ENCODE measurements around the gene GPR52.

GPR52 gene

DNA sequence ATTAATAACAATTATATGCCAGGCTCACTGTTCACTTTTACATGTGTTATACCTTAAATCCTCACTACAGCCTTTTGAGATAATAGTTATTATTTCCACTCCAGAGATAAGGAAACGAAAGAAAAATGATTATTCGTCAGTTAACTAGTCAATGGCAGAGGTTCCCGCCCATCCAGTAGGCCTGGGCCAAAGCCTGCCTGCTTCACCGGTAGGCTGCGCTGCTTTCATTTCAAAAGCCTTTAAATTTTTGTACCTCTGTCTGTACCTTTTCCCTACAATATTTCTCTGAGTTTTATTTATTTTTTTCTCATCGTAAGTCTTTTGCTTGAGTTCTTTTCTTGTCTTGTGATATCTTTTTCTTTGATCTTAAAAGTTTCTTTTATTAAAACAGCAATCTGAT is 3.6 kb downstream of the GPR52 start:
- no peak overlapping the region for H3K4me3 ChIP-seq (ENCODE audit: low read depth, low read length)
- no peak overlapping the region for H3K27ac ChIP-seq (ENCODE audit: low read depth, low read length)
- no peaks in the 10 kb centered on the region for H3K79me2 ChIP-seq (ENCODE audit: control insufficient read depth, insufficient read depth, low read length, unreplicated experiment)
- H3K27me3 ChIP-seq (ENCODE audit: insufficient read depth, low read length): no peaks in the 10 kb centered on the region
- no peaks in the 10 kb centered on the region for H3K36me3 ChIP-seq (ENCODE audit: insufficient read depth, low read length)
- no peaks in the 10 kb centered on the region for H3K4me1 ChIP-seq (ENCODE audit: control insufficient read depth, insufficient read depth, low read length, unreplicated experiment)
- H2AFZ ChIP-seq (ENCODE audit: low read length, unreplicated experiment): no peak overlapping the region

DNA sequence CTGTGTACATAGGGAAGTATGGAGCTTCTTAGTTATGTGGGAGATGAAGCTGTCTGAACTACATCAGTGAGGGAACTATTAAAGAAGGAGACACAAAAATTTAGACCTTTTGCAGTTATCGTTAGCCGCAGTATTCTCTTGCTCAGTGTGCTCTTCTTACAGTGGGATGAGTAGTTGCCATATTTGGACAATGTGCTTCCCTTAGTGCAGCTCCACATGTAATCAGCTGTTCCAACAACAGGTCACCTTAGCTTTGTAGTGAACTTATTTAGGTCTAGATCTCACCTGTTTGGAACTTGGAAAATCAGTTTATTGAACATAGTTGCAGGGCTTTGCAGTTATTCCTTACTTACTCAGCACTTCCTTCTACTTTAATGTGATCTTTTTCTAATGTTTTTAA is 18.1 kb downstream of the GPR52 start:
- no peak overlapping the region for H3K27ac ChIP-seq (ENCODE audit: low read depth, low read length)
- no peak overlapping the region for H3K4me3 ChIP-seq (ENCODE audit: low read depth, low read length)
- H3K36me3 ChIP-seq (ENCODE audit: insufficient read depth, low read length): no peaks in the 10 kb centered on the region
- H3K27me3 ChIP-seq (ENCODE audit: insufficient read depth, low read length): no peaks in the 10 kb centered on the region
- H3K4me1 ChIP-seq (ENCODE audit: control insufficient read depth, insufficient read depth, low read length, unreplicated experiment): no peaks in the 10 kb centered on the region
- no peaks in the 10 kb centered on the region for H3K79me2 ChIP-seq (ENCODE audit: control insufficient read depth, insufficient read depth, low read length, unreplicated experiment)
- no peak overlapping the region for H2AFZ ChIP-seq (ENCODE audit: low read length, unreplicated experiment)

DNA sequence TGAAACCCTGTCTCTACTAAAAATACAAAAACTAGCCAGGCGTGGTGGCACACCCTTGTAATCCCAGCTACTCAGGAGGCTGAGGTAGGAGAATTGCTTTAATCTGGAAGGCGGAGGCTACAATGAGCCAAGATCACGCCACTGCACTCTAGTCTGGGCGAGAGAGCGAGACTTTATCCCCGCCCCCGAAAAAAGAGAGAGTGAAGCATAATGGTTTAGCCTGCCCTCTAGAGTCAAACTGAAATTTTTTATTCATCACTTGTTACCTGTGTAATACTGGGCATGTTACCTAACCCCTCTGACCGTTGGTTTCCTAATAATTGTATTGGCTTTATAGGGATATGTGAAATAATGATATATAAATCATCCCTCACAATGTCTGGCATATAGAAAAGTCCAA is 18.8 kb downstream of the GPR52 start:
- Histone ChIP-seq H3K36me3 (ENCODE audit: insufficient read depth, low read length) (no peaks in the 10 kb centered on the region), H3K27me3 (ENCODE audit: insufficient read depth, low read length) (no peaks in the 10 kb centered on the region), H2AFZ (ENCODE audit: low read length, unreplicated experiment) (no peak overlapping the region), H3K4me3 (ENCODE audit: low read depth, low read length) (no peak overlapping the region), H3K79me2 (ENCODE audit: control insufficient read depth, insufficient read depth, low read length, unreplicated experiment) (no peaks in the 10 kb centered on the region), H3K27ac (ENCODE audit: low read depth, low read length) (no peak overlapping the region), H3K4me1 (ENCODE audit: control insufficient read depth, insufficient read depth, low read length, unreplicated experiment) (no peaks in the 10 kb centered on the region)

DNA sequence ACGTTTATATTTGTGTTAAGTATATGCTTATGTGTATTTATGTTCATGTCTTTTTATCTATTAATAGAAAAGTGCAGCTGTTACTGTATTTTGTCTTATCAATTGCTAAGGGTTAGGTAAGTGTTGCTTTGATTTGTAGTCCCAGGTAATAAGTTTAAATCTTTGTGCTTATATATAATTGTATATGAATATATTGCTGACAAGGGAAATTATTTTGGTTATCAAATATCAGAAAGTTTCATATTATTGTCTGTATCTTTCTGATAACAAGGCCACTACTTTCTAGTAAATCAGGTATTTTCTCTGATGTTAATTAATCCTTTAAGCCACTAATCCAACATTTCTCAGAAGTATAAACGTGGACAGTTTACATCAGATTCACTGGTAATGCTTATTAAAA is 21.3 kb downstream of the GPR52 start:
- Histone ChIP-seq H3K27me3 (ENCODE audit: insufficient read depth, low read length) (no peaks in the 10 kb centered on the region), H3K27ac (ENCODE audit: low read depth, low read length) (no peak overlapping the region)

DNA sequence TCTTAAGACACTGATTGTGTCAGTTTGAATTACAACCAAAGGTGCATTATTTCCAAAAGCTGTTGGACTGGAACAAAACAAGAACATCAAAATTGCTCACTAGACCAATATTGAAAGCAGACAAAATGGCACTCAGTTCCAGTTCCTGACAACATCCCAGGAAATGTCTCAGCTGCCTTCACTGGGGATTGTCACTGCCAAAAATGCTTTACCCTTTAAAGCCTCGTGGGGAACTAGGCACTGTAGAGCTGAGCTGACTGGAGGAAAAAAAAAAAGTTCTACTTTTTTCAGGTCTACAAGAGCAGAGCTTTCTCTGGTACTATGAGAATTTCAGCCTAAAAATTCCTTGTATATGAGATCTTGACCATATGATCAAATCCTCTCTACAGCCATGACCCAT is 21.9 kb downstream of the GPR52 start:
- Histone ChIP-seq H2AFZ (ENCODE audit: low read length, unreplicated experiment) (no peak overlapping the region), H3K79me2 (ENCODE audit: control insufficient read depth, insufficient read depth, low read length, unreplicated experiment) (no peaks in the 10 kb centered on the region), H3K36me3 (ENCODE audit: insufficient read depth, low read length) (no peaks in the 10 kb centered on the region), H3K27me3 (ENCODE audit: insufficient read depth, low read length) (no peaks in the 10 kb centered on the region), H3K4me1 (ENCODE audit: control insufficient read depth, insufficient read depth, low read length, unreplicated experiment) (no peaks in the 10 kb centered on the region), H3K27ac (ENCODE audit: low read depth, low read length) (no peak overlapping the region), H3K4me3 (ENCODE audit: low read depth, low read length) (no peak overlapping the region)

More for the DNA sequence above, 21.3 kb downstream of the GPR52 start:
- no peak overlapping the region for H3K4me3 ChIP-seq (ENCODE audit: low read depth, low read length)
- no peaks in the 10 kb centered on the region for H3K79me2 ChIP-seq (ENCODE audit: control insufficient read depth, insufficient read depth, low read length, unreplicated experiment)
- H3K36me3 ChIP-seq (ENCODE audit: insufficient read depth, low read length): no peaks in the 10 kb centered on the region
- H2AFZ ChIP-seq (ENCODE audit: low read length, unreplicated experiment): no peak overlapping the region
- H3K4me1 ChIP-seq (ENCODE audit: control insufficient read depth, insufficient read depth, low read length, unreplicated experiment): no peaks in the 10 kb centered on the region

DNA sequence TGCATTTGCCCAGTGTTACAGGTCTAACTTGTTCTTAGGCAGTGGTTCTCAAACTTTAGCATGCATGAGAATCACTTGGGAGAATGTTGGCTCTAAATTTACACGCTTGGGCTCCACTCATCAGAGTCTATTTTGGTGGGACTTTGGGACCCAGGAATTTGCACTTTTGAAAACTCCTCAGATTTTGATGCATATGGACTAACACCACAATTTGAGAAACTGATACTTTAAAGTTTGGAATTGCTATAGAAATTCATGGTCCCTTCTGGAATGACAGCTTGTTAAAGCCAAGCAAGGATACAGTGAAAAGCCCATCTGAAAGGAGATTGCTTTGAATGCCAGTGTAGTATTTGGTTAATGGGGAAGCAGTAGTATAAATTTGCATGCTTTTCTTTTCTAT is 31.5 kb downstream of the GPR52 start:
- Histone ChIP-seq H3K36me3 (ENCODE audit: insufficient read depth, low read length) (no peaks in the 10 kb centered on the region), H3K27me3 (ENCODE audit: insufficient read depth, low read length) (no peaks in the 10 kb centered on the region), H3K4me3 (ENCODE audit: low read depth, low read length) (no peak overlapping the region), H2AFZ (ENCODE audit: low read length, unreplicated experiment) (no peak overlapping the region), H3K79me2 (ENCODE audit: control insufficient read depth, insufficient read depth, low read length, unreplicated experiment) (no peaks in the 10 kb centered on the region), H3K4me1 (ENCODE audit: control insufficient read depth, insufficient read depth, low read length, unreplicated experiment) (no peaks in the 10 kb centered on the region), H3K27ac (ENCODE audit: low read depth, low read length) (no peak overlapping the region)

DNA sequence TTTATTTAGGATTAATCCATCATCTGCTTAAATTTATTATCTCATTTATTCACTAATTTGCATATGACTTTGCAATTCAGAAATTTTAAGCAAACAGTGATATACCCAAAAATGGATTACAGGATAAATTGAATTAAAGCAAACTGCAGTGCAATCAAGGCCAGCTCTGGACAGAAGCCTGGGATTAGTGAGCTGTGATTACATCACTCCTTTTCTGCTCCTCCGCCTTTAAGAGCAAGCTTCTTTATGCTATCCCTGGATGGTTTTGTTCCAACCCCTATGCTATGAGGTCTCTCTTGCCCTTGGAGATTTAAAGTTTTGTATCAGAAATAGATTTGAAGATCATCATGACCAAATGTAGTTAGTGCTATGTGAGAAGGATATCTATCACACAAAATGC is 32.6 kb downstream of the GPR52 start:
- H3K36me3 ChIP-seq (ENCODE audit: insufficient read depth, low read length): no peaks in the 10 kb centered on the region
- H3K4me1 ChIP-seq (ENCODE audit: control insufficient read depth, insufficient read depth, low read length, unreplicated experiment): no peaks in the 10 kb centered on the region
- no peak overlapping the region for H3K4me3 ChIP-seq (ENCODE audit: low read depth, low read length)
- H3K79me2 ChIP-seq (ENCODE audit: control insufficient read depth, insufficient read depth, low read length, unreplicated experiment): no peaks in the 10 kb centered on the region
- H3K27me3 ChIP-seq (ENCODE audit: insufficient read depth, low read length): no peaks in the 10 kb centered on the region
- no peak overlapping the region for H2AFZ ChIP-seq (ENCODE audit: low read length, unreplicated experiment)
- H3K27ac ChIP-seq (ENCODE audit: low read depth, low read length): no peak overlapping the region

DNA sequence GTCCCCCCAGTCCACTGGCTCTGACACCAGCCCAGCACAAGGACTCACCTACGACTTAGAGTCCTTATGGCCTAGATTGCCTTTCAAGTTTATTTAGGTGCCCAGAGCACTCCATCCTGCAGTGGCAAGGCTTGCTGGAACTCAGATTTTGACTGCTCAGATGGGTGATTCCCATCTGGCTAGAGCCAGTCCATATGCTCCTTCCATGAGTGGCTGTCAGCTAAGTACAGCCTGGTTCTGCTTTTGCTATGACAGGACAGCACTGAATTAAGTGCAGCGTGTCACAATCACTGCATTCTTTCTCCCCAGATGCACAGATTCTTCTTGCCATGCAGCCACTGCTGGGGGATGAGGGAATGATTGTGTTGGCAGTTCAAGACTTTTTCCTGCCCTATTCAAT is 43.8 kb downstream of the GPR52 start:
- Histone ChIP-seq H2AFZ (ENCODE audit: low read length, unreplicated experiment) (no peak overlapping the region), H3K4me3 (ENCODE audit: low read depth, low read length) (no peak overlapping the region), H3K27me3 (ENCODE audit: insufficient read depth, low read length) (no peaks in the 10 kb centered on the region), H3K36me3 (ENCODE audit: insufficient read depth, low read length) (no peaks in the 10 kb centered on the region), H3K79me2 (ENCODE audit: control insufficient read depth, insufficient read depth, low read length, unreplicated experiment) (no peaks in the 10 kb centered on the region), H3K4me1 (ENCODE audit: control insufficient read depth, insufficient read depth, low read length, unreplicated experiment) (no peaks in the 10 kb centered on the region), H3K27ac (ENCODE audit: low read depth, low read length) (no peak overlapping the region)

DNA sequence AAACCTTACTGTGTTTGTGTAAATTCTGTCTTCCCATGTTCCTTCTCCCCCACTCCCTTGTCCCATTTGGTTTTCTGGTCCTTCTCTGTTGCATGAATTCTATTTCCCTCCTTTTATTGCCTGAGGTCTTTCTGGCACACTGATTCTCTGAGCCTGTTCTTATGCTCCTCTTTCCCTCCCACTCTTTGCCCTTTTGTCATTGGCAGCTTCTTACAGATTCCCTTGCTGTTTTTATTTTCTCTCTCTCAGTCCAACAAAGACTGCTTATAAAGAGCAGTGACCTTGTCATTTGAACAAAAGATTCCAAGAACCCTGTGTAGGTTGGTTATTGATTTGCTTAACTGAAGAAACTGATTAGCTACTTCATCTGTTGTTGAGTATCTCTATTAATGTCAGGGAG is 49.7 kb downstream of the GPR52 start:
- no peak overlapping the region for H3K27ac ChIP-seq (ENCODE audit: low read depth, low read length)

More for the DNA sequence above, 49.7 kb downstream of the GPR52 start:
- Histone ChIP-seq H2AFZ (ENCODE audit: low read length, unreplicated experiment) (no peak overlapping the region), H3K36me3 (ENCODE audit: insufficient read depth, low read length) (no peaks in the 10 kb centered on the region), H3K4me1 (ENCODE audit: control insufficient read depth, insufficient read depth, low read length, unreplicated experiment) (no peaks in the 10 kb centered on the region), H3K4me3 (ENCODE audit: low read depth, low read length) (no peak overlapping the region), H3K79me2 (ENCODE audit: control insufficient read depth, insufficient read depth, low read length, unreplicated experiment) (no peaks in the 10 kb centered on the region), H3K27me3 (ENCODE audit: insufficient read depth, low read length) (no peaks in the 10 kb centered on the region)
